ENCODE measurements around the gene COMMD9. TPM values are rescaled to one million over a fixed set of nuclear protein-coding genes. Genes with fewer than 3 reads are reported as not detected.

The COMMD9 gene
- total and polyA plus RNA-seq, 2 of the 8 experiments (the other 6 are each of a cell fraction or from before 2014, with no cell fraction given) = 42.5 to 49.1 TPM

DNA sequence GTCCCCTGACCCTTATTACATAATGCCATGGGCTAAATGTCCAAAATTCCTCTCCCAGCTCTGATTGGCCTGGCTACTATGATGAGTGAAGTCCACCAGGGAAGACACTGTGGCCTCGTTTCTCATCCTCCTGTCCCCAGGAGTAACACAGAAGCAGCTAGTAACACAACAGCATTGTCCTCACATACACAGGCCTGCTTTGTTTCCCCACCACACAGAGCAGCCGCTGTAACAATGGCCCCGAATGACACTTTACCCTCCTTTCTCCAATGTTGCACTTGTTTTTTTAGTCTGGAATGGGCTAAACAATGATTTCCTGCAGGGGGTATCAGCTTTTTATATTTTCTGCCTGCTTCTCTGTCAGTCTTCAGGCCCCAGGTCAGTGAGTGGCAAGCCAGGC, 6.7 kb upstream of the COMMD9 start, which contains the start of gene PRR5L:
Gene PRR5L (plus strand): TSS at position 363 of the 400 bp plus-strand sequence. CDS start 104,834 bp downstream, outside the sequence.
- Histone ChIP-seq H3K23me2 (ENCODE audit: low read depth, low read length) (no peaks in the 10 kb centered on the region), H3K9ac (replicated peaks in 1 of 4; ENCODE audit: extremely low read depth in 1 of 4, low read depth in 3 of 4, low read length in 3 of 4) (no peak within 1 kb of the TSS), H3K23ac (ENCODE audit: insufficient read length) (no peak within 1 kb of the TSS), H3K36me3 (ENCODE audit: control insufficient read depth in 2 of 4, insufficient read depth in 4 of 4, low read length in 3 of 4) (no peaks in the 10 kb centered on the region), H3K4me2 (ENCODE audit: insufficient read depth in 1 of 2, low read depth in 2 of 2, low read length in 2 of 2) (no peak within 1 kb of the TSS), H2BK5ac (ENCODE audit: low read depth, low read length) (no peak within 1 kb of the TSS), H4K91ac (replicated peaks; ENCODE audit: insufficient read length, low read length) (no peak within 1 kb of the TSS), H2BK15ac (ENCODE audit: low read length) (no peak within 1 kb of the TSS), H3K56ac (replicated peaks; ENCODE audit: insufficient read length, low read depth, low read length) (no peak within 1 kb of the TSS), H3K4ac (replicated peaks; ENCODE audit: insufficient read length, low read depth, low read length) (no peak within 1 kb of the TSS), H2BK120ac (replicated peaks; ENCODE audit: low read depth, low read length) (no peak within 1 kb of the TSS), H3K18ac (ENCODE audit: extremely low read depth, low read length) (no peak within 1 kb of the TSS), H4K8ac (ENCODE audit: extremely low read depth, insufficient read depth, low read length) (0 out of 2 replicates have a peak within 1 kb of the TSS, but pooled peaks have one; percentile 38), H3K4me1 (replicated peaks in 1 of 4; ENCODE audit: control insufficient read depth in 3 of 4, insufficient read depth in 4 of 4, low read length in 3 of 4) (no peaks in the 10 kb centered on the region; a peak in 1 of 7 replicates), H4K5ac (ENCODE audit: insufficient read length, low read depth, low read length) (no peak within 1 kb of the TSS), H3K27me3 (replicated peaks in 1 of 4; ENCODE audit: control insufficient read depth in 3 of 4, extremely low read depth in 1 of 4, insufficient read depth in 3 of 4, low read length in 3 of 4) (no peaks in the 10 kb centered on the region; a peak in 1 of 7 replicates), H3K9me3 (ENCODE audit: insufficient read depth in 2 of 2, low read depth in 1 of 2, low read length in 1 of 2) (no peaks in the 10 kb centered on the region), H3K14ac (ENCODE audit: insufficient read length) (no peak within 1 kb of the TSS), H2BK12ac (ENCODE audit: low read depth, low read length) (no peak within 1 kb of the TSS), H2AFZ (ENCODE audit: low read length) (no peak within 1 kb of the TSS), H4K20me1 (replicated peaks in 1 of 2; ENCODE audit: control insufficient read depth in 1 of 2, insufficient read depth in 2 of 2, low read length in 2 of 2) (peaks cover 0 to 4% of the 10 kb centered on the region in 2 experiments), H2AK5ac (ENCODE audit: low read depth, low read length) (no peak within 1 kb of the TSS), H2BK20ac (ENCODE audit: low read length) (no peak within 1 kb of the TSS), H3K4me3 (ENCODE audit: extremely low read depth in 1 of 4, insufficient read depth in 2 of 4, low read depth in 3 of 4, low read length in 4 of 4) (no peak within 1 kb of the TSS), H3K79me1 (ENCODE audit: low read depth, low read length) (no peaks in the 10 kb centered on the region), H3K27ac (ENCODE audit: low read depth, low read length) (no peak within 1 kb of the TSS), H3K79me2 (ENCODE audit: control insufficient read depth in 1 of 2, insufficient read depth in 2 of 2, low read length in 2 of 2) (no peaks in the 10 kb centered on the region)
- FAIRE-seq (no peak), DNase-seq (ENCODE audit: low read depth in 1 of 2, low spot score in 2 of 2) (no peak)
- POLR2A ChIA-PET (ENCODE audit: partially characterized antibody) = interaction anchor here (1.1 kb wide), 1 partner anchor 100 kb away, joined by 3 read pairs; no protein-coding TSS in a partner anchor
- WGBS, 2 experiments (ENCODE audit: extremely low coverage in 1 of 2, insufficient coverage in 1 of 2, insufficient read length in 1 of 2, insufficient replicate concordance in 2 of 2, low coverage in 1 of 2, low lambda C conversion rate in 2 of 2, missing lambda C conversion rate in 1 of 2) = 89% methylated on average over 3 of the region's 3 CpGs; no CpG with 5 or more reads in 1 of the 2 experiments
- TF ChIP-seq TAF7 (optimal IDR thresholded peaks at IDR 0.05; ENCODE audit: borderline replicate concordance, low read depth, low read length) (no peak), POLR2AphosphoS5 (IDR thresholded peaks at IDR 0.05; ENCODE audit: low read depth, low read length) (no peak), JUND (IDR thresholded peaks at IDR 0.05; ENCODE audit: low read length) (no peak), EGR1 (IDR thresholded peaks at IDR 0.05; ENCODE audit: borderline replicate concordance, low read depth, low read length) (no peak), EP300 (IDR thresholded peaks at IDR 0.05; ENCODE audit: borderline replicate concordance in 1 of 2, low read depth in 2 of 2, low read length in 2 of 2) (no peak), TBP (IDR thresholded peaks at IDR 0.05; ENCODE audit: low read depth, low read length) (no peak), CHD2 (IDR thresholded peaks at IDR 0.05; ENCODE audit: low read length) (no peak)
- TF ChIP-seq, protein P1, sequence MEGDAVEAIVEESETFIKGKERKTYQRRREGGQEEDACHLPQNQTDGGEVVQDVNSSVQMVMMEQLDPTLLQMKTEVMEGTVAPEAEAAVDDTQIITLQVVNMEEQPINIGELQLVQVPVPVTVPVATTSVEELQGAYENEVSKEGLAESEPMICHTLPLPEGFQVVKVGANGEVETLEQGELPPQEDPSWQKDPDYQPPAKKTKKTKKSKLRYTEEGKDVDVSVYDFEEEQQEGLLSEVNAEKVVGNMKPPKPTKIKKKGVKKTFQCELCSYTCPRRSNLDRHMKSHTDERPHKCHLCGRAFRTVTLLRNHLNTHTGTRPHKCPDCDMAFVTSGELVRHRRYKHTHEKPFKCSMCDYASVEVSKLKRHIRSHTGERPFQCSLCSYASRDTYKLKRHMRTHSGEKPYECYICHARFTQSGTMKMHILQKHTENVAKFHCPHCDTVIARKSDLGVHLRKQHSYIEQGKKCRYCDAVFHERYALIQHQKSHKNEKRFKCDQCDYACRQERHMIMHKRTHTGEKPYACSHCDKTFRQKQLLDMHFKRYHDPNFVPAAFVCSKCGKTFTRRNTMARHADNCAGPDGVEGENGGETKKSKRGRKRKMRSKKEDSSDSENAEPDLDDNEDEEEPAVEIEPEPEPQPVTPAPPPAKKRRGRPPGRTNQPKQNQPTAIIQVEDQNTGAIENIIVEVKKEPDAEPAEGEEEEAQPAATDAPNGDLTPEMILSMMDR (IDR thresholded peaks at IDR 0.05; ENCODE audit: control extremely low read depth in 1 of 3, insufficient read depth in 1 of 3, low read depth in 1 of 3, low read length in 3 of 3) = no peak
- CTCF ChIA-PET (ENCODE audit: partially characterized antibody) = interaction anchor here (1.2 to 10.8 kb wide), 5 partner anchors 9 to 197 kb away, joined by 4 to 152 read pairs (median 4); no protein-coding TSS in a partner anchor

Data from H1 (cell line).